ENCODE results near the gene ZNF600.
"Not testable (repeated sequence)": the region's sequence is repeated elsewhere in the genome, so short reads cannot be mapped to it uniquely, and the experiment has no call there.

The ZNF600 gene

GRCh38 chr19:52786464-52787354, at the start of gene ZNF600:
TSS of gene ZNF600 (minus strand) at chr19:52786791. CDS start at chr19:52778888, 7,903 bp downstream.
- DNase-seq = peak; percentile 79

- not testable (repeated sequence) for DNase-seq
Observed at GRCh38 chr19:52834289-52834688, 47.7 kb upstream of the ZNF600 start.

GRCh38 chr19:52833541-52833940, 47.0 kb upstream of the ZNF600 start:
- peak; percentile 41 for DNase-seq

GRCh38 chr19:52829866-52830265, 43.3 kb upstream of the ZNF600 start:
- DNase-seq = not testable (repeated sequence)

GRCh38 chr19:52825765-52826164, 39.2 kb upstream of the ZNF600 start:
- no peak for DNase-seq

- DNase-seq = no peak
Observed at GRCh38 chr19:52823676-52824075, 37.1 kb upstream of the ZNF600 start.

DNA sequence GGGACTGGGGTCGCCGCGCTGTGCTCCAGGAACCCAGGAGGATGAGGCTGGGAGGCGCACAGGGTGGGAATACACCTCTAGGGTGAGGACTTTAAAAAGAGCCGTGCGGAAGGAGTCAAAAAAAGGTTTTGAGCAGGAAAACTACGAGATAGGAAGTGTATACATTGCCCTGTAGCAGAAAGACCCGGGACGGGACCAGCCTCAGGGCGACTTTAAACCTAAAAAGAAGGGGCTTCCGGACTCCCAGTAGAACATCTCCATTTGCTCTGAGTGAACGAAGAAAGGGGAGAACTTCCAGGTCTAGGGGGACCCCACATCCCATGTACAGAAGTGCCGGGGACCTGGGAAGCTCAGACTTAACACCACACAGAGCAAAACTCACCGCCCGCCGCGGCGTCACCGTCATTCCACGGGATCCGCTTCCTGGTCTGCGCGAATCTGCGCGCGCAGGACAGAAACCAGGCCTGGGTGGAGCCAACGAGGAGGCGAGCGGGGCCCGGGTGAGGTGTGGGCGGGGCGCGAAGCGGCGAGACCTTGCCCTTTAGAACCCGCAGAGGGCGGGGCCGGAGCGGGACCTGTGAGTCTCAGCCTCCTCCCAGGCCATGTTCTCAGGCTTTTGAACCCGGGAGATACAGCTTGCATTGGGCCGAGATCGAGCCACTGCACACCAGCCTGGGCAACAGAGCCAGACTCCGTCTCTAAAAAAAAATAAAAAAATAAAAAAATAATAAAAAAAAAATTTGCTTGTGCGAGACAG, 34.8 kb upstream of the ZNF600 start, which contains the start of gene ZNF28:
TSS of gene ZNF28 (minus strand) at position 430 of the 757 bp plus-strand sequence. CDS start 3,675 bp downstream, outside the sequence.
- peak; percentile 82 for DNase-seq

- DNase-seq = peak; percentile 17
Observed at GRCh38 chr19:52820472-52821203, 34.0 kb upstream of the ZNF600 start.

DNA sequence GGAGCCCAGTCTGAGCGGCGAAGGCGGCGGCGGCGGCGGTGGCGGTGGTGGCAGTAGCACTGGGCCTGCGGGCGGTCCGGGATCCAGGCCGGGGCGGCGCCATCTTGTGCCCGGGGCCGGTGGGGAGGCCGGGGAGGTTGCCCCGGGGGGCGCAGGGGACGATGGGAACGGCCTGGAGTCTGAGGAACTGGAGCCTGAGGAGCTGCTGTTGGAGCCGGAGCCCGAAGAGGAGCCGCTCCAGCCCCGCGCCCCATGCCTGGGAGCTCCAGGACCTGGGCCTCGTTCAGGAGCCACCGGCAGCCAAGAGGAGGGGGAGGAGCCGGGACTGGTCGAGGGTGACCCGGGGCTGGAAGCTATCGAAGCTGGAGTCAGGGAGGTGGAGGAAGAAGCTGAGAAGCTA, 23.2 kb upstream of the ZNF600 start:
- DNase-seq = no peak

GRCh38 chr19:52799950-52800640, 13.5 kb upstream of the ZNF600 start:
- not testable (repeated sequence) for DNase-seq

- no peak for DNase-seq
Observed at GRCh38 chr19:52789440-52789839, 2.8 kb upstream of the ZNF600 start.

GRCh38 chr19:52786078-52786463, 520 bp downstream of the ZNF600 start:
- DNase-seq = no peak

GRCh38 chr19:52785506-52785905, 1.1 kb downstream of the ZNF600 start:
- DNase-seq = no peak

- not testable (repeated sequence) for DNase-seq
Observed at GRCh38 chr19:52782864-52783263, 3.7 kb downstream of the ZNF600 start.

GRCh38 chr19:52778811-52779210, 7.8 kb downstream of the ZNF600 start:
- DNase-seq = peak; percentile 49

DNA sequence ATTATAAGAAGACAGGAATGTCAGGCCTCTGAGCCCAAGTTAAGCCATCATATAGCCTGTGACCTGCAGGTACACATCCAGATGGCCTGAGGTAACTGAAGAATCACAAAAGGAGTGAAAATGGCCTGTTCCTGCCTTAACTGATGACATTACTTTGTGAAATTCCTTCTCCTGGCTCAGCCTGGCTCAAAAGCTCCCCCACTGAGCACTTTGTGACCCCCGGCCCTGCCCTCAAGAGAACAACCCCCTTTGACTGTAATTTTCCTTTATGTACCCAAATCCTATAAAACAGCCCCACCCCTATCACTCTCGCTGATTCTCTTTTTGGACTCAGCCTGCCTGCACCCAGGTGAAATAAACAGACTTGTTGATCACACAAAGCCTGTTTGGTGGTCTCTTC, 30.1 kb downstream of the ZNF600 start:
- not testable (repeated sequence) for DNase-seq

GRCh38 chr19:52749780-52750179, 36.8 kb downstream of the ZNF600 start:
- no peak for DNase-seq

DNA sequence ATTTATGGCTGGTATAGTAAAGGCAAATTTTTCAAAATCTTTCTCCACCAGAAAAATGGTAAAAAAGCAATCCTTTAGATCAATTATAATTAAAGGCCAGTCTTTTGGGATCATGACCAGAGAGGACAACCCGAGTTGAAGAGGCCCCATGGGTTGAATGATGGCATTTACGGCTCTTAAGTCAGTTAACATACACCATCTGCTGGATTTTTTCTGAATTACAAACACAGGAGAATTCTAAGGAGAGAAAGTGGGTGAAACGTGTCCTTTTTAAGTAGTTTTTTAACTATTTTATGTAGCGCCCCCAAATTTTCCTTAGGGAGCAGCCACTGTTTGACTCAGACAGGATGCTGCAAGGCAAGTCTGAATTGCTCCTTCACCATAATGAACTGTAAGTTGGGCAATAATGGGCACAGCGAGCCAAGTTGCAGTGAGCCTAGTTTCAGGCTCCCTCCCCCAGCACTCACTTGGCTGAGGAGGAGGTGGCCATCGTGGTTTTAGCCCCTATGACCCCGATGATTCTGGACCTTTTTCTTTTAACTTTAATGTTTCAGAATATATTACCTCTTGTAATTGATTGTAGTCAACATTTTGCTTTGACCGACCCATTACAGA, 38.1 kb downstream of the ZNF600 start:
- DNase-seq = peak; percentile 57

- peak; percentile 40 for DNase-seq
Observed at GRCh38 chr19:52745919-52746318, 40.7 kb downstream of the ZNF600 start.

DNA sequence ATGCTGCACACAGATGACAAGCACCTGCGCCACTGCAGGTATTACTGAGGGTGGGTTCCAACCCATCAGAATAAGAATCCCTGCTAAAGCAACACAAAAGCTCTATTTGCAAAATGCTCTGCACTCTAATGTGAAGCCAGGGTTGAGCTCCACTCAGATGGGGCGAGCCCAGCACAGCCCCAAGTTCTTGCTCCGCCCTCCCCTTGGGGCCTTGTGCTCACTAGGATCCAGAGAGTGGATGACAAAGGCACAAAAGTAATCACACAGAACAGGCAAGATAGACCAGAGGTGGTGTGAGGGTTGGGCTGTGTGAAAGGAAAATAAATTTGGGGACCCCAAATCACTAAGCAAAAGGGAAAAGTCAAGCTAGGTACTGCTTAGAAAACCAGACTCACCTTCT, 43.5 kb downstream of the ZNF600 start:
- DNase-seq = no peak

- no peak for DNase-seq
Observed at GRCh38 chr19:52742516-52742915, 44.1 kb downstream of the ZNF600 start.

GRCh38 chr19:52741951-52742485, 44.6 kb downstream of the ZNF600 start:
- DNase-seq = no peak
